GM12878 (cell line): Measurements from ENCODE around the gene GPR176. TPM values are rescaled to one million over a fixed set of nuclear protein-coding genes. Genes with fewer than 3 reads are reported as not detected.

Experiments used
- ATAC-seq: fragments of 200-7000 bp; cut with Tn5 transposase; 3 replicates; pipeline ENCODE4 v1.9.1; 2020; ENCODE audit warnings: mild to moderate bottlenecking, moderate library complexity
- BruUV-seq: library from RNA; stranded (reverse); fragments of 400-500 nt; replicated peaks from 2 replicates; lab custom pipeline; 2021; lab: Mats Ljungman, UMichigan
- CTCF ChIA-PET: fragments of 300-600 bp; sonication (Branson Sonifier 250); formaldehyde crosslinking; extraction: SDS; loops from one replicate; lab custom pipeline; 2021; ENCODE audit warnings: inconsistent platforms; lab: Yijun Ruan, JAX
- POLR2A ChIA-PET: fragments of 350-600 bp; formaldehyde crosslinking; extraction: SDS; loops from one replicate; lab custom pipeline; 2021; ENCODE audit warnings: inconsistent platforms; lab: Charles Lee
- RAD21 ChIA-PET: fragments of 300-600 bp; sonication (Branson Sonifier 250); formaldehyde crosslinking; loops from one replicate; lab custom pipeline; 2023; ENCODE audit warnings: antibody characterized with exemption; ENCODE audit not compliant: unreplicated experiment; lab: Charles Lee
- SMC1A ChIA-PET: fragments of 300-600 bp; sonication (Branson Sonifier 250); formaldehyde crosslinking; loops from one replicate; lab custom pipeline; 2023; ENCODE audit not compliant: unreplicated experiment, uncharacterized antibody; lab: Charles Lee
- DNase-seq: peaks from one replicate; pipeline ENCODE4 v3.0.0-alpha.2; 2011; ENCODE audit warnings: low read depth, low spot score
- FAIRE-seq: peaks from 3 replicates; lab custom pipeline; 2011; peaks lifted over from hg19 to GRCh38; lab: Jason Lieb, UNC
- H2AFZ ChIP-seq: 2 replicates; pipeline ENCODE4 v1.6.0; 2011; ENCODE audit warnings: low read depth, low read length, control low read depth; ENCODE audit not compliant: control insufficient read depth
- H3K27ac ChIP-seq: 2 replicates; pipeline ENCODE4 v1.5.1; 2011; ENCODE audit warnings: control low read depth; ENCODE audit not compliant: control insufficient read depth, insufficient read depth
- H3K27me3 ChIP-seq, 2 experiments: replicated peaks in 1 of 2; 2 replicates each; pipeline versions ENCODE4 v1.6.0 to v1.6.1; 2011; ENCODE audit warnings: low read length in 1 of 2; ENCODE audit not compliant: control insufficient read depth in 2 of 2, insufficient read depth in 2 of 2
- H3K36me3 ChIP-seq, 2 experiments: 2 replicates each; pipeline ENCODE4 v1.5.1; 2011; ENCODE audit warnings: low read length in 1 of 2; ENCODE audit not compliant: control insufficient read depth in 2 of 2, insufficient read depth in 2 of 2
- H3K4me1 ChIP-seq: 2 replicates; pipeline ENCODE4 v1.6.1; 2011; ENCODE audit warnings: mild to moderate bottlenecking, low read length, moderate library complexity, mixed read lengths; ENCODE audit not compliant: control insufficient read depth, insufficient read depth
- H3K4me2 ChIP-seq: 2 replicates; pipeline ENCODE4 v1.6.0; 2011; ENCODE audit warnings: control low read depth; ENCODE audit not compliant: control insufficient read depth, insufficient read depth
- H3K4me3 ChIP-seq: fragments of 200-600 bp; sonication (generic); 2 replicates; pipeline ENCODE4 v1.5.1; 2016
- H3K79me2 ChIP-seq: 2 replicates; pipeline ENCODE4 v1.6.0; 2011; ENCODE audit warnings: low read length; ENCODE audit not compliant: control insufficient read depth, insufficient read depth
- H3K9ac ChIP-seq: 2 replicates; pipeline ENCODE4 v1.8.0; 2011; ENCODE audit warnings: low read length, control low read depth, mixed read lengths; ENCODE audit not compliant: control insufficient read depth, insufficient read depth
- H3K9me3 ChIP-seq: replicated peaks from 3 replicates; pipeline ENCODE4 v1.5.1; 2011; ENCODE audit warnings: mild to moderate bottlenecking, low read length; ENCODE audit not compliant: control insufficient read depth, insufficient read depth
- H4K20me1 ChIP-seq: 2 replicates; pipeline ENCODE4 v1.6.0; 2011; ENCODE audit not compliant: control insufficient read depth, insufficient read depth
- BRCA1 ChIP-seq: IDR thresholded peaks from 2 replicates; pipeline ENCODE4 v1.6.1; 2011; ENCODE audit warnings: low read depth, low read length, improper control_type of control experiment
- CBFB ChIP-seq: IDR thresholded peaks from 2 replicates; pipeline ENCODE4 v1.6.1; 2016; ENCODE audit warnings: antibody characterized with exemption, low read depth
- CHD2 ChIP-seq: IDR thresholded peaks from 2 replicates; pipeline ENCODE4 v1.6.1; 2011; ENCODE audit warnings: low read depth, low read length, improper control_type of control experiment, borderline replicate concordance
- EZH2 ChIP-seq: IDR thresholded peaks from 2 replicates; pipeline ENCODE4 v1.6.1; 2012; ENCODE audit warnings: low read depth, mild to moderate bottlenecking, control low read depth, inconsistent platforms, low read length, borderline replicate concordance; ENCODE audit not compliant: control insufficient read depth
- GABPA ChIP-seq: IDR thresholded peaks from 2 replicates; pipeline ENCODE4 v1.6.1; 2014; ENCODE audit warnings: antibody characterized with exemption, low read depth, mild to moderate bottlenecking, inconsistent platforms
- GATAD2B ChIP-seq: fragments of 450-650 bp; conservative IDR thresholded peaks from 2 replicates; pipeline ENCODE4 v1.6.1; 2017; ENCODE audit warnings: low read depth, mild to moderate bottlenecking, moderate library complexity
- HCFC1 ChIP-seq: fragments of 150-350 bp; IDR thresholded peaks from 2 replicates; pipeline ENCODE4 v1.6.1; 2014; ENCODE audit warnings: low read length
- HDGF ChIP-seq: fragments of 450-650 bp; IDR thresholded peaks from 2 replicates; pipeline ENCODE4 v1.6.1; 2016; ENCODE audit warnings: antibody characterized with exemption
- IRF4 ChIP-seq: IDR thresholded peaks from 2 replicates; pipeline ENCODE4 v1.6.1; 2011; ENCODE audit warnings: low read depth, low read length
- LARP7 ChIP-seq: fragments of 450-650 bp; IDR thresholded peaks from 2 replicates; pipeline ENCODE4 v1.6.1; 2017; ENCODE audit warnings: mild to moderate bottlenecking
- MTA3 ChIP-seq: IDR thresholded peaks from 2 replicates; pipeline ENCODE4 v1.6.1; 2012; ENCODE audit warnings: low read length, inconsistent platforms, borderline replicate concordance
- NFIC ChIP-seq: IDR thresholded peaks from 2 replicates; pipeline ENCODE4 v1.6.1; 2012; ENCODE audit warnings: low read depth, mild to moderate bottlenecking, inconsistent platforms, low read length, moderate library complexity
- NFXL1 ChIP-seq: fragments of 450-650 bp; IDR thresholded peaks from 2 replicates; pipeline ENCODE4 v1.6.1; 2017; ENCODE audit warnings: antibody characterized with exemption, mild to moderate bottlenecking, borderline replicate concordance
- NR2C1 ChIP-seq: fragments of 450-650 bp; IDR thresholded peaks from 2 replicates; pipeline ENCODE4 v1.6.1; 2017; ENCODE audit warnings: antibody characterized with exemption, mild to moderate bottlenecking, moderate library complexity
- NRF1 ChIP-seq: conservative IDR thresholded peaks from 2 replicates; pipeline ENCODE4 v1.6.1; 2011; ENCODE audit warnings: mild to moderate bottlenecking, low read depth, low read length, improper control_type of control experiment
- PML ChIP-seq: IDR thresholded peaks from 2 replicates; pipeline ENCODE4 v1.6.1; 2012; ENCODE audit warnings: low read length, inconsistent platforms
- RAD21 ChIP-seq: IDR thresholded peaks from 2 replicates; pipeline ENCODE4 v1.6.1; 2011; ENCODE audit warnings: mild to moderate bottlenecking, low read depth, low read length, moderate library complexity; ENCODE audit not compliant: insufficient read depth
- RCOR1 ChIP-seq: conservative IDR thresholded peaks from 2 replicates; pipeline ENCODE4 v1.6.1; 2012; ENCODE audit warnings: low read depth, low read length, improper control_type of control experiment
- SMAD1 ChIP-seq: fragments of 450-650 bp; IDR thresholded peaks from 2 replicates; pipeline ENCODE4 v1.6.1; 2018; ENCODE audit warnings: mild to moderate bottlenecking, low read depth; ENCODE audit not compliant: partially characterized antibody
- STAT1 ChIP-seq: fragments of 450-650 bp; conservative IDR thresholded peaks from 2 replicates; pipeline ENCODE4 v1.6.1; 2014; ENCODE audit warnings: antibody characterized with exemption, mild to moderate bottlenecking
- TARDBP ChIP-seq: IDR thresholded peaks from 2 replicates; pipeline ENCODE4 v1.6.1; 2016; ENCODE audit warnings: borderline replicate concordance
- ZBED1 ChIP-seq: IDR thresholded peaks from 2 replicates; pipeline ENCODE4 v1.6.1; 2016; ENCODE audit warnings: borderline replicate concordance
- ZZZ3 ChIP-seq: IDR thresholded peaks from 2 replicates; pipeline ENCODE4 v1.6.1; 2011; ENCODE audit warnings: low read depth; ENCODE audit not compliant: control insufficient read depth, insufficient read length
- WGBS: methylation state at CpG from one replicate; pipeline ENCODE4 v1.1.6; 2016; ENCODE audit warnings: low lambda C conversion rate; ENCODE audit not compliant: insufficient replicate concordance, insufficient coverage; ENCODE audit errors: missing lambda C conversion rate; 5-methylcytosine and 5-hydroxymethylcytosine counted together
- in situ Hi-C: fragments of 300-500 bp; cut with MboI; formaldehyde crosslinking; loops from 9 replicates; pipeline ENCODE4 v1.14.3; 2018; ENCODE audit warnings: mixed read lengths
- intact Hi-C: fragments of 100-400 bp; cut with micrococcal nuclease; formaldehyde crosslinking; loops from one replicate; pipeline ENCODE4 v1.14.2; 2022; ENCODE audit not compliant: unreplicated experiment
- polyA plus RNA-seq, 11 experiments: library from polyadenylated mRNA; depleted of rRNA in 4 of 11; unstranded in 6 of 11; stranded (reverse) in 5 of 11; fragments of >200 nt; fragmentation: Nextera tagmentation in 4 of 11; fragmentation: Illumina TruSeq in 1 of 11; extraction: Ambion mirVana in 4 of 11; extraction: Trizol in 1 of 11; gene quantifications; 1 replicate in 1 of 11; 2 replicates in 10 of 11; pipeline versions ENCODE4 v1.2.1 to v1.2.3, GENCODE V29; 2011 to 2016; ENCODE audit warnings: inconsistent platforms in 2 of 11, missing spikeins in 2 of 11, low read depth in 1 of 11
- total RNA-seq, 4 experiments: library from RNA; depleted of rRNA in 3 of 4; stranded (reverse); fragments of >200 nt in 3 of 4; fragmentation: Illumina TruSeq in 1 of 4; extraction: Trizol in 1 of 4; gene quantifications; 2 replicates each; pipeline versions ENCODE4 v1.2.1 to v1.2.3, GENCODE V29; 2013 to 2021
- TF ChIP-seq, protein P1 (sequence below): IDR thresholded peaks from 2 replicates; pipeline ENCODE4 v1.6.1; 2012; ENCODE audit warnings: low read depth, low read length, improper control_type of control experiment

GPR176 gene
- total and polyA plus RNA-seq, 10 of the 15 experiments (the other 5 are each of a cell fraction or from before 2014, with no cell fraction given): 0.02 to 0.33 (median 0.16) TPM; not detected in 4

DNA sequence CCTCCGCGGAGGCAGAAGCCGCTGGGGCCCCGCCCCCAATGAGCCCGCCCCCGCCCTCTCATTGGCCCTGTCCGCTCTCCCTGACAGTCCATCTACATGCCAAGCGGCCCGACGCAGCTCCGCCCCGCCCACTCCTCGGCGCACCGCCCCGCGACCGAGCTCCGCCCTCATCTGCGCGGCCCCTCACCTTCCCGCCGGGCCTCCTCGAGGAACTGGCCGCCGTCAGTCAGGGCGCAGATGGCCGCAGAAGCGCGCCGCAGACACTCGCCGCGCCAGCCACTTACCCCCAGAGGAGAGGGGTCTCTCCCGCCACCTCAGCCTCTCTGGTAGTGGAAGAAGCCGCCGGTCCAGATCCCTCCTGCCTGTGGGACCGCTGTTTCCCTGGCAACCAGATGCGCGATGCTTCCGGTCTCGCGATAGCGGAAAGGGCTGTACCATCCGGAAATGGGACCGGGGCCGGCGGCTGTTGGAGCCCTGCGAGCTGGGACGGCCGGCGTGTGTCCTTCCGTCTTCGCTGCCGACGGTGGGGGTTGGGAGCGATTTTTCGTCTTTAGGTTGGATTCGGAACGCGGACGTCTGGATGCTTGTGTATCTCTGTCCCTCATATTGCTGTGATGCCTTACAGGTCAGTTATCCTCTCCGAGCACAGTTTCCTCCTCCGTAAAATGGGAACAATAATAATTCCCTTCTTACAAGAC is 137.5 kb downstream of the GPR176 start, which contains the start of gene FSIP1:
Gene FSIP1, minus strand, starts transcription at position 401 of the 698 bp plus-strand sequence. CDS start 6,317 bp downstream, outside the sequence.
- WGBS: 2% methylated on average over 53 of the region's 64 CpGs
- POLR2A ChIA-PET: interaction anchor here (1.0 to 1.8 kb wide), 4 partner anchors 8 to 257 kb away, joined by 3 to 4 read pairs (median 3); partner anchors contain the start of gene EIF2AK4
- Histone ChIP-seq H3K9me3 (no peaks in the 10 kb centered on the region), H3K9ac (peak within 1 kb of the TSS; percentile 88), H3K27ac (peak within 1 kb of the TSS; percentile 93), H2AFZ (peak within 1 kb of the TSS; percentile 98), H3K36me3 (no peaks in the 10 kb centered on the region; a peak in 1 of 4 replicates), H4K20me1 (no peaks in the 10 kb centered on the region), H3K4me2 (peak within 1 kb of the TSS; percentile 93), H3K79me2 (peaks cover 12% of the 10 kb centered on the region), H3K27me3 (no peaks in the 10 kb centered on the region), H3K4me1 (peaks cover 7% of the 10 kb centered on the region), H3K4me3 (peak within 1 kb of the TSS; percentile 97)
- DNase-seq: peak; percentile 86
- no TSS peak for BruUV-seq
- SMC1A ChIA-PET: interaction anchor here (0.9 to 3.0 kb wide), 5 partner anchors 8 to 151 kb away, joined by 3 to 8 read pairs (median 6); partner anchors contain the start of gene EIF2AK4
- intact Hi-C loops: no loop called here
- CTCF ChIA-PET: interaction anchor here (0.9 to 4.2 kb wide), 10 partner anchors 8 to 492 kb away, joined by 3 to 23 read pairs (median 3); no protein-coding TSS in a partner anchor
- in situ Hi-C loops: loop anchor here (10.0 kb wide), 2 partner anchors 322 to 492 kb away; partner anchors contain the start of gene BMF
- peak; percentile 96 for FAIRE-seq
- RAD21 ChIA-PET: interaction anchor here (0.6 to 1.8 kb wide), 10 partner anchors 14 to 316 kb away, joined by 3 to 12 read pairs (median 4); no protein-coding TSS in a partner anchor
- peak; percentile 98 for ATAC-seq
- no peak for TF ChIP-seq NFXL1
- TF ChIP-seq HCFC1: peak; percentile 56; the same call in 1 of the 2 replicates
- peak; percentile 96 for TF ChIP-seq BRCA1
- peak; percentile 98 for TF ChIP-seq CBFB
- TF ChIP-seq RAD21: no peak
- no peak for TF ChIP-seq NFIC
- peak; percentile 78 for TF ChIP-seq GABPA
- peak; percentile 70; the same call in 1 of the 2 replicates for TF ChIP-seq LARP7
- TF ChIP-seq GATAD2B: peak; percentile 87
- peak; percentile 96; the same call in 1 of the 2 replicates for TF ChIP-seq STAT1
- TF ChIP-seq NR2C1: no peak
- TF ChIP-seq EZH2: no peak
- no peak for TF ChIP-seq ZBED1
- TF ChIP-seq RCOR1: peak; percentile 97
- 0 out of 2 replicates have a peak, but pooled peaks have one; percentile 39 for TF ChIP-seq TARDBP
- no peak for TF ChIP-seq MTA3
- TF ChIP-seq SMAD1: no peak
- TF ChIP-seq NRF1: 0 out of 2 replicates have a peak, but pooled peaks have one; percentile 23
- TF ChIP-seq HDGF: peak; percentile 90; the same call in 1 of the 2 replicates
- TF ChIP-seq, protein P1, sequence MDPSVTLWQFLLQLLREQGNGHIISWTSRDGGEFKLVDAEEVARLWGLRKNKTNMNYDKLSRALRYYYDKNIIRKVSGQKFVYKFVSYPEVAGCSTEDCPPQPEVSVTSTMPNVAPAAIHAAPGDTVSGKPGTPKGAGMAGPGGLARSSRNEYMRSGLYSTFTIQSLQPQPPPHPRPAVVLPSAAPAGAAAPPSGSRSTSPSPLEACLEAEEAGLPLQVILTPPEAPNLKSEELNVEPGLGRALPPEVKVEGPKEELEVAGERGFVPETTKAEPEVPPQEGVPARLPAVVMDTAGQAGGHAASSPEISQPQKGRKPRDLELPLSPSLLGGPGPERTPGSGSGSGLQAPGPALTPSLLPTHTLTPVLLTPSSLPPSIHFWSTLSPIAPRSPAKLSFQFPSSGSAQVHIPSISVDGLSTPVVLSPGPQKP: peak; percentile 85
- 0 out of 2 replicates have a peak, but pooled peaks have one; percentile 38 for TF ChIP-seq PML
- no peak for TF ChIP-seq ZZZ3
- 0 out of 2 replicates have a peak, but pooled peaks have one; percentile 53 for TF ChIP-seq IRF4
- peak; percentile 100 for TF ChIP-seq CHD2
